Ectodermal cell (in vitro differentiated cells): ENCODE results near the gene TSPAN14.
"Not testable (repeated sequence)": the region's sequence is repeated elsewhere in the genome, so short reads cannot be mapped to it uniquely, and the experiment has no call there.

ENCODE experiments used
- H3K27ac ChIP-seq: 2 replicates; pipeline ENCODE4 v1.7.0; 2013; ENCODE audit warnings: mild to moderate bottlenecking, low read depth, low read length; ENCODE audit not compliant: insufficient read depth, poor library complexity, severe bottlenecking
- H3K27me3 ChIP-seq: 2 replicates; pipeline ENCODE4 v1.7.0; 2013; ENCODE audit warnings: mild to moderate bottlenecking, low read length; ENCODE audit not compliant: insufficient read depth, control insufficient read depth, poor library complexity, severe bottlenecking
- H3K36me3 ChIP-seq: one replicate; pipeline ENCODE4 v1.7.0; 2013; ENCODE audit warnings: low read length; ENCODE audit not compliant: control insufficient read depth, insufficient read depth
- H3K4me1 ChIP-seq: one replicate; pipeline ENCODE4 v1.7.0; 2013; ENCODE audit warnings: low read length; ENCODE audit not compliant: control insufficient read depth, insufficient read depth
- H3K4me3 ChIP-seq: 2 replicates; pipeline ENCODE4 v1.7.0; 2013; ENCODE audit warnings: low read depth, low read length, control low read depth; ENCODE audit not compliant: insufficient read depth
- H3K9me3 ChIP-seq: 2 replicates; pipeline ENCODE4 v1.7.0; 2013; ENCODE audit warnings: mild to moderate bottlenecking, low read length, moderate library complexity; ENCODE audit not compliant: control insufficient read depth
- WGBS, 2 experiments: methylation state at CpG; one replicate each; pipeline ENCODE4 v1.1.7; 2013; ENCODE audit warnings: missing lambda C conversion rate in 2 of 2; 5-methylcytosine and 5-hydroxymethylcytosine counted together

The TSPAN14 gene

DNA sequence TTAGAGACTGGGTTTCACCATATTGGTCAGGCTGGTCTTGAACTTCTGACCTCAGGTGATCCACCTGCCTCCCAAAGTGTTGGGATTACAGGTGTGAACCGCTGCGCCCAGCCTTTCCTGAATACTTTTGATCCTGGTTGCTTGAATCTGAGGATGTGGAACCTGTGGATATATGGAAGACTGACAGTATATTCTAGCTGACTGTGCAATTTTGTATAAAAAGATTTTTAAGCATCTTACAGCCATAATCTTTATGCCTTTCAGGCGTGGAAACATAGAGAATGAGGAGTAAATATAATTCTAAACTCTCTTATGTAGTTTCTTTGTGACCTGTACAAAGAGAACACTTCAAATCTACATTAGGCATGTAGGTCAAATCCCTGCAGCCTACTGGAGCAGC, 16.2 kb downstream of the TSPAN14 start:
- 89 to 97% methylated on average over 2 to 3 of the region's 3 CpGs for WGBS, 2 experiments
- no peaks in the 10 kb centered on the region for H3K27me3 ChIP-seq
- H3K27ac ChIP-seq = no peak overlapping the region
- peaks cover 54% of the 10 kb centered on the region for H3K4me1 ChIP-seq
- H3K9me3 ChIP-seq = no peaks in the 10 kb centered on the region
- H3K36me3 ChIP-seq = peaks cover 3% of the 10 kb centered on the region
- no peak overlapping the region for H3K4me3 ChIP-seq

DNA sequence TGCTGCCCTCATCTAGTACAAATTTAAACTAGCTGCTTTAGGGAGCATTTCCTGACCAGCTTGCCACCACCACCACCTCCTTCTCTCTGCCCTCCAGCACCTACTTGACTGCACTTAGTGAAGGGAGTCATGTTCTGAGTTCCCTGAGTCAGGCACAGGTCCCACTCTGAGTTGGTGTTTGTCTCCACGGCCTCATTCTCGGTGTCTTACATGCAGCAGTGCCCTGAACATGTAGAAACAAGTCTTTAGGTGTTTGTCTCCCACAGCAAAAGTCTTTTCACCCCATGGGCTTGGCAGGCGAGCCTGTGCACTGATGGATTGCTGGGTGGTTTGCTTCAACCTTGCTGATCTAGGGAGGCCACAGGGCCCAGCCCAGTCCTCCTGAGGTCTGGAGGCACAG, 16.9 kb downstream of the TSPAN14 start:
- Histone ChIP-seq H3K27me3 (no peaks in the 10 kb centered on the region), H3K4me1 (peaks cover 47% of the 10 kb centered on the region), H3K27ac (no peak overlapping the region), H3K4me3 (no peak overlapping the region), H3K9me3 (no peaks in the 10 kb centered on the region), H3K36me3 (peaks cover 3% of the 10 kb centered on the region)
- WGBS, 2 experiments = 92 to 93% methylated on average over 3 of the region's 3 CpGs

DNA sequence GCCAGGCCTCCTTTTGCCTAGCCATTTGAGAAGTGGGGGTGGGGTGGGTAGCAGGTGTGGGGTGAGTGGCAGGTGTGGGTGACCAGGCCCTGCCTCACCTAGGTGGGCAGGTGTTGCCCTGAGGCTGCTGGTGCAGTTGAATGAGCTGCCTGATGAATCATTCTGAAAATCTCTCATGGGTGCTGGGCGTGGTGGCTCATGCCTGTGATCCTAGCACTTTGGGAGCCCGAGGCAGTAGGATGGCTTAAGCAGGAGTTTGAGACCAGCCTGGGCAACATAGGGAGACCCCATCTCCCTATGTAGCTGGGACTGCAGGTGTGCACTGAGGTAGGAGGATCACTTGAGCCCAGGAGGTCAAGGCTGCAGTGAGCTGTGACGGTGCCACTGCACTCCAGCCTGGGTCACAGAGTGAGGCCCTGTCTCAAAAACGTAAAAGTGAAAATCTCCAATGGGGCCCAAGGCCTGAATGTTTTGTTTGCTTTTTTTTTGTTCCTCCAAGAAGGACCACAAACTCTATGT, 17.7 kb downstream of the TSPAN14 start:
- no peak overlapping the region for H3K4me3 ChIP-seq
- no peaks in the 10 kb centered on the region for H3K27me3 ChIP-seq
- 89 to 91% methylated on average over 4 of the region's 4 CpGs for WGBS, 2 experiments
- H3K4me1 ChIP-seq = peaks cover 39% of the 10 kb centered on the region
- peaks cover 3% of the 10 kb centered on the region for H3K36me3 ChIP-seq
- H3K9me3 ChIP-seq = no peaks in the 10 kb centered on the region
- H3K27ac ChIP-seq = no peak overlapping the region

DNA sequence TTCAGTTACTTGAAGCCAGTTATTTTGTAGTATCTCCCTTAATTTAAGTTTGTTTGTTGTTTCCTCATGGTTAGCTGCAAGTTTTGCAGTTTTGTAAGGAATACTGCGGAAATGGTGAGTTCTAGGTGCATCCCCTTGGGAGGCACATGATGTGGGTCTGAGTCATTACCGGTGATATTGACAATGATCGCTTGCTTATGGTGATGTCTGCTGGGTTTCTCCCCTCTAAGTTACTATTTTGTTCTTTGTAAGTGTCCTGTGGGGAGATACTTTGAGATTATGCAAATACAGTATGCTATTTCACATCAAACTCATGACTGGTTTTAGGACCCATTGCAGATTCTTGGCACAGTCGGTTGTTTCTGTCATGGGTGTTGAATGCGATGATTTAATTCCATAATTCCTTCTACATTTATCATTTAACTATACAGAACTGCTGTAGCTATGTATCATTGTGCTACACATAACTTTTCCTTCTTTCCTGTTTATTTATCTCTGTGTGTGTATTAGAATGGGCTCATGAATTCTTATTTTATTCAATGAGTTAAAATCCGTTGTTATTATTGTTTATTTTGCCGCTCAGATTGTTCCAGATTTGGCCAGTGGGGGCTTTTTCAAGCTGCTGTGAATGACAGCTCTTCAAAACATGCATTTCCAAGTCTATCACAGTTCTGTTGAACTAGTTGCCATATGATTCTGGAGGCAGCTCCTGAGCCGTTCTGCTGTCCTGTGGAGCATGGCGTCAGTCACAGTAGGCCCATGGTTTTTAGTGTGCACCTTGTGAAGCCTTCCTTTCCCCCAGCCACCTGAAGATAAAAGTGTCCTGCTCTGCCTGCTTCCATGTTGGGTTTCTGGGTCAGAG, 18.4 kb downstream of the TSPAN14 start:
- Histone ChIP-seq H3K27ac (no peak overlapping the region), H3K27me3 (no peaks in the 10 kb centered on the region), H3K9me3 (no peaks in the 10 kb centered on the region), H3K4me3 (no peak overlapping the region), H3K36me3 (peaks cover 4% of the 10 kb centered on the region), H3K4me1 (peaks cover 32% of the 10 kb centered on the region)
- 88 to 90% methylated on average over 9 of the region's 9 CpGs for WGBS, 2 experiments

DNA sequence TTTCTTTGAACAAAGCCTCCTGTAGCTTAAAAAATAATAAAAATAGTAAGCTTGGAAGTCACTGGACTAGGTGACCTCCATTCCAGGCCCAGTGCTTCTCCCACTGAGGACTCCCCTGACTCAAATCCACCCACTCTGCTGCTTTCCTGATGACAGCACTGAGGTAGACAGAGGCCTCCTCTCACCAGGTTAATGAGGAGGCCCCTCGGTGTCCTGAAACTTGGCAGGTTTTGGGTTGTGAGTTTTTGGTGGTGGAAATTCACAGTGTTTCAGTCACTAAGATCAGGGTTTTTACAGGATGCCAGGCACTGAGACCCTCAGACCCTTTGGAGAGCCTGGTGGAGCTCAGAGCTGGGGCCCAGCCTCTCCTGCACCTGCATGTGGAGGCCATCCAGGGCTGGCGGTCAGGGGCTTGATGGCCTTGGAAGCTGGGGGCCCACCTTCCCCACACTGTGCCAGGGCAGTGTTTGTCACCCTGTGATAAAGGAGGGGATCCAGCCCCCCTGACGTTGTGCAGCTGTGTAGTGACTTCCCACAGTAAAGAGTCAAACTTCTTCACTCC, 19.1 kb downstream of the TSPAN14 start:
- Histone ChIP-seq H3K4me3 (no peak overlapping the region), H3K4me1 (peaks cover 25% of the 10 kb centered on the region), H3K36me3 (peaks cover 11% of the 10 kb centered on the region), H3K27ac (no peak overlapping the region), H3K27me3 (no peaks in the 10 kb centered on the region), H3K9me3 (no peaks in the 10 kb centered on the region)
- 92 to 94% methylated on average over 3 of the region's 3 CpGs for WGBS, 2 experiments

DNA sequence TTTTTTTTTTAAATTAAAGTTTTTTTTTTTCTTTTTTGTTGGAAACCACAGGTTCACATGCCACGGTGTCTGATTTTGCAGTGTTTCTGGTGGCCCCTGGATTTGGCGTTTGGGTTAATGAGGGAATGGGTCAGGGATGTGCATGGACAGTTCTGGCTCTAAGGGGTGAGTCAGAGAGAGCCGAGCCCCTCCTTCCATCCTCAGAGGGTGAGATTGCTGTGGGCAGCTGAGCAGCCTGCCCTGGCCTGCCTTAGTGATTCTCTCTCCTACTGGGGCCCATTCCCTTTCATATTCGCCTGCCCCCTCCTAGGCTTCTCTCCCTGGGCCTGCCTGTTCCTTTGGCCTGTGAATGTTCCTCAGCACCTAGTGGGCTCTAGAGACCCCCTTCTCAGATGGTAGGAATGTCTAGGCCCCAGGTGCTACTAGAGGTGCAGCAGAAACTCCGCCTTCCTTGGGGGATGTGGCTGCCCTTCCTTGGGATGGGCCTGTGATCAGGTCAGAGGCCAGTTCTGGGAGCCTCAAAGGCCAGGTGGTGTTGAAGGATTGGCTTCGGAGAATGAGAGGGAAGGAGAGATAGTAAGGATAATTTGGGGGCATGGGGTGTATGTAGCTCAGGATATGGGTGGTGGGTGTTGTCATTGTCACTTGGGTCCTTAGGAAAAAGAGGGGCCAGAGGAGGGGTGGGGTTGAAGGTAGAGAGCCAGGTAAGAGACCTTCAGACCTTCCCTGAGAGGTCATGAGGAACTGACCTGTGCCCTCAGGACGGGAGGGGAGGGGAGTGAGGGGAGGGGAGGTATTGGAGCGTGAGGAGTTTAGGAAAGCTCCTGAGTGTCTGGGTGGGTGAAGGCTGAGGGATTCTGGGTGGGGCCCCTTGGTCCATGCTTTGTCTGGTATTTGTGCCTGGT, 19.8 kb downstream of the TSPAN14 start:
- H3K4me3 ChIP-seq = no peak overlapping the region
- H3K4me1 ChIP-seq = peaks cover 18% of the 10 kb centered on the region
- WGBS, 2 experiments = 77 to 85% methylated on average over 8 of the region's 8 CpGs
- no peaks in the 10 kb centered on the region for H3K9me3 ChIP-seq
- H3K27ac ChIP-seq = no peak overlapping the region
- no peaks in the 10 kb centered on the region for H3K27me3 ChIP-seq
- peaks cover 12% of the 10 kb centered on the region for H3K36me3 ChIP-seq

DNA sequence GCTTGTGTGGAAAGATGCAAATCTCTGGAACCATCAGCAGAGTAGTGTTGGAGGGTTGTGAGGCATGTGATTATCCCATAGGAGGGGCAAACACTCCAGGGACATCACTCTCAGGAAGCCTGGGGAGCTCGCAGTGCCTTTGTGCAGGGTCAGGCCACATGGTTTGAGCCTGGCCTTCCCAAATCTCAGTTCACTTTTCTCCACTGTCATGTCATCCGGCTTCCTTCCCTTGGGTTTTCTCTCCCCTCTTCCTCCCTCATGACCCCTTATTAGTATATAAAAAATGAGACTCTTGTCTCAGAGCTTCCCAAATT, 20.4 kb downstream of the TSPAN14 start:
- H3K27me3 ChIP-seq = no peaks in the 10 kb centered on the region
- no peak overlapping the region for H3K4me3 ChIP-seq
- H3K9me3 ChIP-seq = no peaks in the 10 kb centered on the region
- peaks cover 12% of the 10 kb centered on the region for H3K36me3 ChIP-seq
- 60 to 74% methylated on average over 2 of the region's 2 CpGs for WGBS, 2 experiments
- peaks cover 14% of the 10 kb centered on the region for H3K4me1 ChIP-seq
- no peak overlapping the region for H3K27ac ChIP-seq

DNA sequence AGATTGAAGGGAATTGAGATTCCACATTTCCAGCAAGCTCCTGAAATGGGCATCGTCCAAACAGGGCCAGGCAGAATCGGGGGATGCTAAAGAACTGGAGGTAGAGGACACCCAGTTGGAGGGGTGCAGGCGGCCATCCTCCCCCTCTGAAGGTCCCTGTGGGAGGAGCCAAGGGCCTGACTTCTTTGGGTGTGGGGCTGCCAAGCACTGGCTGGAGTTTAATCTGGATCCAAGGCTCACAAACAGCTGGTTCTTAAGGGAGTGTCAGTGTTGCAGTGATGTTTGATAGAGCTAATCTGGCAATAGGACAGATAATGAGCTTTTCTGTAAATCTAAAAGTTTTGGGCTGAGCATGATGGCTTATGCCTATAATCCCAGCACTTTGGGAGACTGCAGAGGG, 20.8 kb downstream of the TSPAN14 start:
- H3K4me1 ChIP-seq = peaks cover 14% of the 10 kb centered on the region
- peaks cover 12% of the 10 kb centered on the region for H3K36me3 ChIP-seq
- H3K9me3 ChIP-seq = no peaks in the 10 kb centered on the region
- no peak overlapping the region for H3K27ac ChIP-seq
- WGBS, 2 experiments = 85 to 92% methylated on average over 3 of the region's 3 CpGs
- no peaks in the 10 kb centered on the region for H3K27me3 ChIP-seq
- no peak overlapping the region for H3K4me3 ChIP-seq

DNA sequence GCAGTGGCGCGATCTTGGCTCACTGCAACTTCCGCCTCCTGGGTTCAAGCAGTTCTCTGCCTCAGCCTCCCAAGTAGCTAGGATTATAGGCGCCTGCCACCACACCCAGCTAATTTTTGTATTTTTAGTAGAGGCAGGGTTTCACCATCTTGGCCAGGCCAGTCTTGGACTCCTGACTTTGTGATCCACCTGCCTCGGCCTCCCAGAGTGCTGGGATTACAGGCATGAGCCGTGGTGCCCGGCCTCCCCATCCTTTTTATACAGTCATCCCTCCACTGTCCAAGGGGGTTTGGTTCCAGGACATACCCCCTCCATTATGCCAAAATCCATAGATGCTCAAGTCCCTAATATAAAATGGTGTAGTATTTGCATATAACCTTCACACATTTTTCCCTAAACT, 21.5 kb downstream of the TSPAN14 start:
- not testable (repeated sequence) for H3K4me3 ChIP-seq, H3K27me3 ChIP-seq, H3K9me3 ChIP-seq, H3K27ac ChIP-seq
- H3K36me3 ChIP-seq = peaks cover 12% of the 10 kb centered on the region
- 94 to 97% methylated on average over 7 of the region's 7 CpGs for WGBS, 2 experiments
- H3K4me1 ChIP-seq = peaks cover 14% of the 10 kb centered on the region

DNA sequence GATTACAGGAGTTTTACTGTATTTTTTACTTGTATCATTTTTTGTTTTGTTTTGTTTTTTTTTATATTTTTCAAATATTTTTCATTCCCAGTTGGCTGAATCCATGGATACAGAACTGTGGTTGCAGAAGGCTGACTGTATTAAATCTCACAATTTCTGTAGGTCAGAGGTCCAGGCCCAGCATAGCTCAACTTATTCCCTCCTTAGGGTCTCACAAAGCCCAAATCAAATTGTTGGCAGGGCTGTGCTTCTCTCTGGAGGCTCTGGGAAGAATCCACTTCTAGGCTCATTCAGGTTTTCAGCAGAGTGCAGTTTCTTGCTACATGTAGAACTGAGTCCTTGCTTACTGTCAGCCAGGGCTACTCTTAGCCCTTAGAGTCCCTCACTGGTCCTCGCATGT, 22.6 kb downstream of the TSPAN14 start:
- Histone ChIP-seq H3K36me3 (peaks cover 12% of the 10 kb centered on the region), H3K4me3 (no peak overlapping the region), H3K27me3 (no peaks in the 10 kb centered on the region), H3K27ac (no peak overlapping the region), H3K9me3 (no peaks in the 10 kb centered on the region), H3K4me1 (peaks cover 14% of the 10 kb centered on the region)
- 88 to 98% methylated on average over 1 of the region's 1 CpG for WGBS, 2 experiments
